Erythroblast (primary cell): ENCODE data around the gene AVPI1.

ENCODE experiments used
- DNase-seq, 2 experiments: peaks; one replicate each; lab custom pipeline; 2025; lab: John Stamatoyannopoulos, UW
- GATA1 ChIP-seq: IDR thresholded peaks from 2 replicates; pipeline ENCODE4 v1.6.1; 2011; ENCODE audit warnings: low read depth, mild to moderate bottlenecking, control low read depth, low read length, moderate library complexity
- POLR2A ChIP-seq: IDR thresholded peaks from 2 replicates; pipeline ENCODE4 v1.6.1; 2011; ENCODE audit warnings: mild to moderate bottlenecking, low read length

The AVPI1 gene, protein sequence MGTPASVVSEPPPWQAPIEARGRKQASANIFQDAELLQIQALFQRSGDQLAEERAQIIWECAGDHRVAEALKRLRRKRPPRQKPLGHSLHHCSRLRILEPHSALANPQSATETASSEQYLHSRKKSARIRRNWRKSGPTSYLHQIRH

GRCh38 chr10:97686962-97687784, at the start of gene AVPI1:
AVPI1 (minus strand) TSS chr10:97687241; CDS start chr10:97679905, 7,336 bp downstream.
- TF ChIP-seq POLR2A: peak; percentile 89
- TF ChIP-seq GATA1: no peak
- DNase-seq: peak; percentile 99

DNA sequence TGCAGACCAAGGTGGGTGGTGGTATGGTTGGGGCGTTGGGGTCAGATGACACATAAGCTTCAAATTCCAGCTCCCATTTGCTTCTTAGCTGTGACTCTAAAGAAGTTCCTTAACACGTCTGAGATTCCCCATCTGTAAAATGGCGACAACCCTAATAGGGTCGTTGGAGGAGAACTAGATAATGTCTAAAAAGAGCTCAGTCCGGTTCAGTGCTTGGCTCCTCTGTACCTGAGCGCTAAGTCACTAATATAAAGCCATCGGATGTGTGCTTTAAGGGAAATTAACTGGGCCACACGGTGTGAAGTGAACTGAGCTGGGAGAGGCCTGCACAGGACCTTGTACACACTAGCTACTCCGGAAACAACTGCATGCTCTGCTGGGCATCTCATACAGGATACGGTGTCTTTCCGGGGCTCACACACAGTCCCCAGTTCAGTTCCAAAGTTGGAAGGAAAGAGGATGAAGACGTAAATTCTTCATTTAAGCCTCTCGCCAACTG, 49.4 kb upstream of the AVPI1 start:
- DNase-seq: no peak
- TF ChIP-seq POLR2A (no peak), GATA1 (no peak)

DNA sequence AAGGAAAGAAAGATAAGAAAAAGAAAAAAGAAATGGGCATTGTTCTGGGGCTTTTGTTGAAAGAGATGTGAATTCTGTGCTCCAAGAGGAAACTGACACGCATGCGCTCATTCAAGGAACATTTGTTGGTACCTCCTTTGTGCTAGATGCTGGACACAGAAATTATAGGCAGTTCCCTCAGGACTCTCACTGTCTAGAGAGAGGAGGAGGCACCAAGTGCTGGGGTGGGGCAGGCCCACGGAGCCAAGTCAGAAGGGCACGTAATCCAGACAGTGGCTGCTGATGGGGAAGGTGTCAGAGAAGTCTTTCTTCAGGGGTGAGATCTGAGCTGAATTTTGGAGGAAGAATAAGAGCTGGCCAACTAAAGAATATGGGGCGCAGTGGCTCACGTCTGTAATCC, 47.0 kb upstream of the AVPI1 start:
- TF ChIP-seq POLR2A (no peak), GATA1 (no peak)
- DNase-seq: no peak

GRCh38 chr10:97733256-97733655, 46.2 kb upstream of the AVPI1 start:
- no peak for TF ChIP-seq GATA1
- TF ChIP-seq POLR2A: no peak
- DNase-seq: no peak

- no peak for DNase-seq
- TF ChIP-seq GATA1 (no peak), POLR2A (no peak)
These were observed 45.0 kb upstream of the AVPI1 start for GRCh38 chr10:97732052-97732359.

DNA sequence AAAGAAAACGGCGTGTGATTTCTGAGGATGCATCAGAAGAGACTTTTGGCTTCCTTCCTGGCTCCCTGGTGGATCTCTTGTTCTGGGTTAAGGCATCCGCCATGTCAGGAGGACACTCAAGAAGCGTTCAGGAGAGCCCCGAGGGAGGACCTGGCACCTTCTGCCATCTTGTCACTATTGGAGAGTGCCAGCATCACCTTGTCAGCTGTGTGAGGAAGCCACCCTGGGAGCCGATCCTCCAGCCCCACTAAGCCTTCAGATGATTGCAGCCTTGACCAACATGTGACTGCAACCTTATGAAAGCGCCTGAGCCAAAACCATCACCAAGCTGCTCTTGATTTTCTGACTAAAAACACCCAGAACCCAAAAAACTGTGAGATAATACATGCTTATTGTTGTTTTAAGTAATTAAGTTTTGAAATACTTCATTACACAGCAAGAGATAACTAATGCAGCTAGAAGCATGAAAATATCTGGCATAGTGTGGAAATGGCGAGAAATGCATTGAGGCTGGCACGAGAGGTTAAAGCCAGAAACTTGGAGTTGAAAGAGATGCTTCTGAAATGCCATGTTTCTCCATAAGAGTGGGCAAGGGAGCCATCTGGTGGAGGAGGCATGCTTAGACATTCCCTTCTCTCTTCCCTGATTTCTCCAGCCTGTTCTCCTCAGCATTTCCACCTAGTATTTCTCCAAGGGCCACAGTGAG, 44.5 kb upstream of the AVPI1 start:
- peak; percentile 64 to 84 for DNase-seq
- TF ChIP-seq GATA1 (no peak), POLR2A (no peak)

DNA sequence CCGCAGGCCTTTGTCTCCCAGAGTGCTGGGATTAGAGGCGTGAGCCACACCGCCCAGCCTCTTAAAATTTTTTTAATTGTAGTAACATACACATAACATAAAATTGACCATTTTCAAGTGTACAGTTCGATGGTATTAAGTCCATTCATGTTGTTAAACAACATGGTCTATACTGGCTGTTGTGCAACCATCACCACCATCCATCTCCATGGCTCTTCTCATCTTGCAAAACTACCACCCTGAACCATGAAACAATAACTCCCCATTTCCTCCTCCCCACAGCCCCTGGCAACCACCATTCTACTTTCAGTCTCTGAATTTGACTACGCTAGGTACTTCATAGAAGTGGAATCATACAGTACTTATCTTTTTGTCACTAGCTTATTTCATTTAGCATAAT, 42.0 kb upstream of the AVPI1 start:
- TF ChIP-seq POLR2A: no peak
- TF ChIP-seq GATA1: no peak
- DNase-seq: no peak

DNA sequence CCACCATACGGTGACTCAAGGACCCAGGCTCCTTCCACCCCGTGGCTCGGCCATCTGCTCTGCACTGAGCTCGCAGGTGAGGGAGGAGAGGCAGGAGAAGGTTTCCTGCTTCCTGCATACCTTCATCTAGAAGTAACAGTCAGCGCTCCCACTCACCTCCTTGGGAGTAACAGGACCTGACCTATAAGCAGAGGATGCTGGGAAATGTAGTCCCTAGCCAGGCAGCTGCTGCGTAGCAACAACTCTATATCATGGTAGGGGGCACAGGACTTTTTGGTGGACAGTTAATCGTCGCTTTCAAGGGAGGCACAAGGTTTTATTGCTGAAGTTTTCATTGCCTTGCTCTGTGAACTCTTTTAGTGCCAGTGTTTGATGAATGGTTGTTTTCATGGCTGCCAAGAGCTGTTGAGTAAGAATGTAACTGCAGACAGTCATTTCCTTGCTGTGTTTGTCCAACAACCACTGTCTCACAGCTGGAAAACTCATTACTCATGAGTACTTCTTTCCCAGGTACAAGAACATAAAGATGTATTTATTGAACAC, 39.7 kb upstream of the AVPI1 start:
- no peak for DNase-seq
- no peak for TF ChIP-seq POLR2A
- TF ChIP-seq GATA1: no peak

- no peak for TF ChIP-seq GATA1
- DNase-seq: peak; percentile 26 to 60
These were observed 37.4 kb upstream of the AVPI1 start for GRCh38 chr10:97724341-97724941.

DNA sequence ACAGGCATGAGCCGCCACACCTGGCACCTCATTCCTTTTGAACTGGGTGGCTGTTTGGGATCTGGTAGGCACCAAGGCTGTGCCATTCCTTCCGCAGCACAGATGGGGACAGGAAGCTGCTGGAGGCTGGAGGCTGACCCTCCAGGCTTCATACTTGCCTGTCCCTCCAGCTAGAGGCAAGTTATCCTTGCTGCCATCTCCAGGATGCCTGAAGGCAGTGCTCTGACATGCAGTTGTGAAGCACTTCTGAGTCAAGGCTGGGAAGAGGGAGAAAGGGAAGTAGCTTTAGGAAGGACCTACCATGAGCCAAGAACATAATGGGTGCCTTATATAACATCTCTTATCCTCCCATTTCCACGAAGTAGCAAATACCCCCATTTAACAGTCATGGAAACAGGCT, 36.0 kb upstream of the AVPI1 start:
- no peak for DNase-seq

DNA sequence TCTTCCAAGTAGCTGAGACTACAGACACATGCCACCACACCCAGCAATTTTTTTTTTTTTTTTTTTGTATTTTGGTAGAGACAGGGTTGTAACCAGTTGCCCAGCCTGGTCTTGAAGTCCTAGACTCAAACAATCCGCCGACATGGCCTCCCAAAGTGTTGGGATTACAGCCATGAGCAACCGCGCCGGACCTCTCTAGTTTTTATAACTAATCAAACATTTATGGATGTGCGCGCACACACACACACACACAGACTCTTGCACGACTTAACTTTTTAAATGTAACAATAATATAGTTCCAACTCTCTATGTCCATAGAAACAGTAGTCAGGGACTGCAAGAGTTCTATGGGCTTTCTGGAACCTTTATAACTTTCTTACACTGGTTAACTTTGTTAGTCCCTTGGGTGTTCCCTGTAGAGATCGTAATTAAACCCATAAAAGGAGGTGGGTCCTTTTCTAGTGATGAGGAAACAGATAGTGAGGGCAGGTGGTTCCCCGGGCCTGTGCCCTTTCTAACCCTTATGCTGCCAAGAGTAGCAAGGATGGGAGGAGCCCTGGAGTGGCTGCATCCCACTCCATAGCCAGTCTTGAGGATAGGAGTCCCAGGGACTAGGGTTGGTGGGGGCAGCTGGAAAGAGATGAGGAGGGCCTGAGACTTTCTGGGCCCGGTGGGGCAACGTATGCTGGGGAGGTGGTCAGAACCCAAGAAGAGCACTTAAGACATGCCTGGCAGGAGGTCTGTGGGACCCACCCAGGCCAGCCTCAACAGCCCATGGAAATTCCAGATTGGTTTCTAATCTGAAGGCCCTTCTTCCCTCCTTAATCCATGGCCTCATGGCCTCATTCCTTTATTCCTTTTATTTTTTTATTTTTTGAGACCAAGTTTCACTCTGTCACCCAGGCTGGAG, 35.1 kb upstream of the AVPI1 start:
- DNase-seq: no peak
- no peak for TF ChIP-seq POLR2A
- no peak for TF ChIP-seq GATA1

More for the DNA sequence above, 36.0 kb upstream of the AVPI1 start:
- no peak for TF ChIP-seq GATA1
- no peak for TF ChIP-seq POLR2A

DNA sequence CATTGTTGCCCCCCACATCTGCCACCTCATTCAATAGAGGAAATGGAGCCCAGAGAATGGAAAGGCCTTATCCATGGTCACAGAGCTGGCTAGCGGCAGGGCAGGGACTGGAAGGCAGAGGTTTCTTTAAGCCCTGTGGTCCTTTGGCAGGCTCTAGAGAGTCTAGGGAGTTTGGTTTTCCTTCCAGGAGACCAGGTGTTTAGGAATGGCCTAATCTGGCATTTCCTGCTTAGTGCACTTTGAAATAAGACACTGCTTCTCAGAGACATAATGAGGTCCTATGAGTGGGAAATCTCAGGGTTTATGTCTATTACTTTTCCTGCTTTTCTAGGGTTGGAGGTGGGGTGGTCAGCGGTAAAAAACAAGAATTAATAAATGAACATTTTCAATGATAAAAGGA, 32.6 kb upstream of the AVPI1 start:
- TF ChIP-seq GATA1 (no peak), POLR2A (no peak)
- no peak for DNase-seq

- TF ChIP-seq POLR2A: no peak
- no peak for TF ChIP-seq GATA1
- DNase-seq: no peak
These were observed 31.7 kb upstream of the AVPI1 start for GRCh38 chr10:97718659-97719142.
